Karpas-422 (cell line): ENCODE measurements around the gene OR2T1. TPM values are rescaled to one million over a fixed set of nuclear protein-coding genes. Genes with fewer than 3 reads are reported as not detected.
"Not testable (repeated sequence)": the region's sequence is repeated elsewhere in the genome, so short reads cannot be mapped to it uniquely, and the experiment has no call there.

Source experiments
- DNase-seq: peaks from one replicate; pipeline ENCODE4 v3.0.0-alpha.2; 2015
- H2AFZ ChIP-seq: fragments of 200-600 bp; sonication (generic); 2 replicates; pipeline ENCODE4 v1.6.1; 2014; ENCODE audit warnings: antibody characterized with exemption, low read length, mixed read lengths
- H3K27ac ChIP-seq: fragments of 200-600 bp; sonication (generic); 2 replicates; pipeline ENCODE4 v1.5.1; 2014; ENCODE audit warnings: mild to moderate bottlenecking, low read length, moderate library complexity
- H3K27me3 ChIP-seq: fragments of 200-600 bp; sonication (generic); 2 replicates; pipeline ENCODE4 v1.6.1; 2014; ENCODE audit warnings: low read length, mixed read lengths
- H3K36me3 ChIP-seq: fragments of 200-600 bp; sonication (generic); 2 replicates; pipeline ENCODE4 v1.6.1; 2014; ENCODE audit warnings: low read length, mixed read lengths; ENCODE audit not compliant: insufficient read depth
- H3K4me1 ChIP-seq: fragments of 200-600 bp; sonication (generic); 2 replicates; pipeline ENCODE4 v1.6.1; 2014; ENCODE audit warnings: mild to moderate bottlenecking, low read length, mixed read lengths
- H3K4me2 ChIP-seq: fragments of 200-600 bp; sonication (generic); 2 replicates; pipeline ENCODE4 v1.6.1; 2014; ENCODE audit warnings: low read length, low read depth, mild to moderate bottlenecking; ENCODE audit not compliant: poor library complexity, severe bottlenecking
- H3K4me3 ChIP-seq: fragments of 200-600 bp; sonication (generic); 2 replicates; pipeline ENCODE4 v1.5.1; 2014; ENCODE audit warnings: mild to moderate bottlenecking, antibody characterized with exemption, low read length, mixed read lengths
- H3K79me2 ChIP-seq: fragments of 200-600 bp; sonication (generic); 2 replicates; pipeline ENCODE4 v1.6.1; 2014; ENCODE audit warnings: mild to moderate bottlenecking, low read length, mixed read lengths
- H3K9ac ChIP-seq: fragments of 200-600 bp; sonication (generic); 2 replicates; pipeline ENCODE4 v1.6.0; 2014; ENCODE audit warnings: low read length
- H3K9me2 ChIP-seq: fragments of 200-600 bp; sonication (generic), shearing (Covaris generic); replicated peaks from 2 replicates; pipeline ENCODE4 v1.6.0; 2014; ENCODE audit warnings: mild to moderate bottlenecking, low read length, moderate library complexity; ENCODE audit not compliant: insufficient read depth
- H3K9me3 ChIP-seq: fragments of 300-700, 200-600 bp; sonication (generic); 2 replicates; pipeline ENCODE4 v1.6.1; 2014; ENCODE audit warnings: low read length, mixed read lengths
- H4K20me1 ChIP-seq: fragments of 200-600 bp; sonication (generic); 2 replicates; pipeline ENCODE4 v1.6.1; 2014; ENCODE audit warnings: mild to moderate bottlenecking, antibody characterized with exemption, low read length, low read depth; ENCODE audit not compliant: insufficient read depth
- total RNA-seq: library from RNA; depleted of rRNA; stranded (reverse); fragments of >200 nt; shearing (Covaris generic); gene quantifications from 2 replicates; pipeline ENCODE4 v1.2.3, GENCODE V29; 2014; ENCODE audit warnings: low replicate concordance; rRNA removed

The OR2T1 gene
- total RNA-seq, 1 experiment from 2014 or later: not detected

DNA sequence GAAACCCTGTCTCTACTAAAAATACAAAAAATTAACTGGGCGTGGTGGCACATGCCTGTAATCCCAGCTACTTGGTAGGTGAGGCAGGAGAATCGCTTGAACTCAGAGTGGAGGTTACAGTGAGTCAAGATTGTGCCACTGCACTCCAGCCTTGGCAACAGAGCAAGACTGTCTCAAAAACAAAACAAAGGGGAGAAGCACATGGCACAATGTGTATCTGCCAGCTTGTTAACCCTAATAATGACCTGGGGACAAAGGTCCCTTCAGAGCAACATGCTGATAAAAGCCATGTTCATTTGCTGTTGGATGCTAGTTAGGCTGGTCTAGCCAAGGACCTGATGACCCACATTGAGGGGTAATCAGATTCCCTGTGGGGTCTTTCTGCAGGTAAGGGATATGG lies 53.8 kb downstream of the OR2T1 start:
- not testable (repeated sequence) for H3K4me2 ChIP-seq, H3K9me3 ChIP-seq, H3K4me1 ChIP-seq, H4K20me1 ChIP-seq, DNase-seq, H3K27me3 ChIP-seq, H3K27ac ChIP-seq, H3K4me3 ChIP-seq, H3K9ac ChIP-seq, H2AFZ ChIP-seq, H3K79me2 ChIP-seq, H3K9me2 ChIP-seq, H3K36me3 ChIP-seq

Other genes starting within 250 kb of the OR2T1 start
- not detected in 2 replicates for gene OR2M2, start 228.2 kb upstream of the OR2T1 start, total RNA-seq
- not detected in 2 replicates for gene OR2M3, start 205.8 kb upstream of the OR2T1 start, total RNA-seq
- gene OR2M4, start 171.6 kb upstream of the OR2T1 start, total RNA-seq: not detected in 2 replicates
- not detected in 2 replicates for gene OR2T33, start 125.1 kb upstream of the OR2T1 start, total RNA-seq
- not detected in 2 replicates for gene OR2T12, start 99.6 kb upstream of the OR2T1 start, total RNA-seq
- gene OR2M7, start 78.5 kb upstream of the OR2T1 start, total RNA-seq: not detected in 2 replicates
- not detected in 2 replicates for gene OR14C36, start 54.3 kb upstream of the OR2T1 start, total RNA-seq
- gene OR2T4, start 41.4 kb upstream of the OR2T1 start, total RNA-seq: not detected in 2 replicates
- not detected in 2 replicates for gene OR2T6, start 27.3 kb upstream of the OR2T1 start, total RNA-seq
- not detected in 2 replicates for gene OR2T2, start 42.6 kb downstream of the OR2T1 start, total RNA-seq
- gene OR2T3, start 70.3 kb downstream of the OR2T1 start, total RNA-seq: not detected in 2 replicates
- not detected in 2 replicates for gene OR2T5, start 85.5 kb downstream of the OR2T1 start, total RNA-seq
- not detected in 2 replicates for gene OR2G6, start 105.0 kb downstream of the OR2T1 start, total RNA-seq
- not detected in 2 replicates for gene OR2T29, start 159.7 kb downstream of the OR2T1 start, total RNA-seq
- not detected in 2 replicates for gene OR2T34, start 171.7 kb downstream of the OR2T1 start, total RNA-seq
- gene OR2T10, start 194.7 kb downstream of the OR2T1 start, total RNA-seq: not detected in 2 replicates
- gene OR2T11, start 232.0 kb downstream of the OR2T1 start, total RNA-seq: not detected in 2 replicates
- gene OR2T35, start 242.2 kb downstream of the OR2T1 start, total RNA-seq: not detected in 2 replicates